DOHH2 (cell line): ENCODE results near the gene KLK15.

Source experiments
- H3F3A ChIP-seq: fragments of 200-600 bp; sonication (generic), shearing (Covaris generic); 2 replicates; pipeline ENCODE4 v1.6.0; 2016; ENCODE audit warnings: antibody characterized with exemption, mild to moderate bottlenecking; ENCODE audit not compliant: control insufficient read depth, insufficient read depth
- H3K27ac ChIP-seq: fragments of 200-600 bp; sonication (generic); 2 replicates; pipeline ENCODE4 v1.5.1; 2014; ENCODE audit warnings: low read depth, mild to moderate bottlenecking, low read length, moderate library complexity
- H3K27me3 ChIP-seq: fragments of 200-600 bp; sonication (generic); 2 replicates; pipeline ENCODE4 v1.6.1; 2014; ENCODE audit warnings: mild to moderate bottlenecking, low read length, mixed read lengths; ENCODE audit not compliant: control insufficient read depth
- H3K36me3 ChIP-seq: fragments of 200-600 bp; sonication (generic); 2 replicates; pipeline ENCODE4 v1.6.1; 2014; ENCODE audit warnings: mild to moderate bottlenecking, low read length, moderate library complexity, mixed read lengths; ENCODE audit not compliant: control insufficient read depth
- H3K4me1 ChIP-seq: fragments of 200-600 bp; sonication (generic); 2 replicates; pipeline ENCODE4 v1.6.1; 2014; ENCODE audit warnings: mild to moderate bottlenecking, low read length, mixed read lengths; ENCODE audit not compliant: control insufficient read depth
- H3K4me2 ChIP-seq: fragments of 200-600 bp; sonication (generic); 2 replicates; pipeline ENCODE4 v1.6.0; 2014; ENCODE audit warnings: mild to moderate bottlenecking, low read length, moderate library complexity
- H3K4me3 ChIP-seq: fragments of 200-600 bp; sonication (generic); 2 replicates; pipeline ENCODE4 v1.5.1; 2014; ENCODE audit warnings: mild to moderate bottlenecking, low read length, mixed read lengths
- H3K79me2 ChIP-seq: fragments of 200-600 bp; sonication (generic); 2 replicates; pipeline ENCODE4 v1.6.1; 2014; ENCODE audit warnings: mild to moderate bottlenecking, low read length, mixed read lengths; ENCODE audit not compliant: control insufficient read depth
- H3K9me2 ChIP-seq: fragments of 200-600 bp; sonication (generic); replicated peaks from 2 replicates; pipeline ENCODE4 v1.6.1; 2014; ENCODE audit warnings: mild to moderate bottlenecking, low read length, mixed read lengths; ENCODE audit not compliant: control insufficient read depth
- H3K9me3 ChIP-seq: fragments of 200-600 bp; sonication (generic); 2 replicates; pipeline ENCODE4 v1.6.1; 2014; ENCODE audit warnings: antibody characterized with exemption, low read length, mixed read lengths; ENCODE audit not compliant: control insufficient read depth, insufficient read depth
- H4K20me1 ChIP-seq: fragments of 200-600 bp; sonication (generic); 2 replicates; pipeline ENCODE4 v1.6.0; 2014; ENCODE audit warnings: low read depth, mild to moderate bottlenecking, antibody characterized with exemption, low read length, moderate library complexity; ENCODE audit not compliant: control insufficient read depth, insufficient read depth
- CTCF ChIP-seq: fragments of 200-600 bp; sonication (generic); IDR thresholded peaks from one replicate; pipeline ENCODE4 v1.5.1; 2014; ENCODE audit warnings: antibody characterized with exemption, mild to moderate bottlenecking, low read depth, low read length; ENCODE audit not compliant: poor library complexity, severe bottlenecking
- EZH2phosphoT487 ChIP-seq: fragments of 200-600 bp; sonication (generic); IDR thresholded peaks from 2 replicates; pipeline ENCODE4 v1.6.1; 2017; ENCODE audit warnings: borderline replicate concordance, mild to moderate bottlenecking, antibody characterized with exemption, low read length, moderate library complexity, mixed read lengths

KLK15 gene

GRCh38 chr19:50870417-50871089, 37.2 kb upstream of the KLK15 start:
- Histone ChIP-seq H3K27me3 (peaks cover 75% of the 10 kb centered on the region), H3K4me3 (no peak overlapping the region), H3K27ac (no peak overlapping the region), H3K9me3 (no peaks in the 10 kb centered on the region), H3K36me3 (no peaks in the 10 kb centered on the region), H3F3A (no peaks in the 10 kb centered on the region), H3K79me2 (no peaks in the 10 kb centered on the region), H4K20me1 (no peaks in the 10 kb centered on the region), H3K4me2 (no peak overlapping the region), H3K4me1 (no peaks in the 10 kb centered on the region), H3K9me2 (no peaks in the 10 kb centered on the region)
- TF ChIP-seq EZH2phosphoT487 (no peak), CTCF (peak; percentile 19)

- no peaks in the 10 kb centered on the region for H3K36me3 ChIP-seq
These were observed 36.1 kb upstream of the KLK15 start for GRCh38 chr19:50869479-50869878.

GRCh38 chr19:50861496-50862286, 28.3 kb upstream of the KLK15 start:
- H3K79me2 ChIP-seq: no peaks in the 10 kb centered on the region
- H3F3A ChIP-seq: no peaks in the 10 kb centered on the region
- no peak overlapping the region for H3K27ac ChIP-seq
- peaks cover 20% of the 10 kb centered on the region for H3K27me3 ChIP-seq
- no peak overlapping the region for H3K4me3 ChIP-seq
- no peaks in the 10 kb centered on the region for H3K9me2 ChIP-seq
- H4K20me1 ChIP-seq: no peaks in the 10 kb centered on the region
- H3K4me1 ChIP-seq: no peaks in the 10 kb centered on the region
- TF ChIP-seq CTCF (no peak), EZH2phosphoT487 (no peak)
- no peaks in the 10 kb centered on the region for H3K36me3 ChIP-seq
- no peak overlapping the region for H3K4me2 ChIP-seq
- no peaks in the 10 kb centered on the region for H3K9me3 ChIP-seq

More at GRCh38 chr19:50869479-50869878, 36.1 kb upstream of the KLK15 start:
- peaks cover 68% of the 10 kb centered on the region for H3K27me3 ChIP-seq
- H3K4me1 ChIP-seq: no peaks in the 10 kb centered on the region
- H4K20me1 ChIP-seq: no peaks in the 10 kb centered on the region
- H3K9me3 ChIP-seq: no peaks in the 10 kb centered on the region
- no peak overlapping the region for H3K27ac ChIP-seq
- H3K4me2 ChIP-seq: no peak overlapping the region
- H3K79me2 ChIP-seq: no peaks in the 10 kb centered on the region
- TF ChIP-seq EZH2phosphoT487 (no peak), CTCF (no peak)
- no peaks in the 10 kb centered on the region for H3F3A ChIP-seq
- no peaks in the 10 kb centered on the region for H3K9me2 ChIP-seq
- H3K4me3 ChIP-seq: no peak overlapping the region
